Stimulated activated CD4-positive, alpha-beta T cell treated with anti-CD3 and anti-CD28 coated beads, TNF-alpha, amount 100 ng/mL, for 1 hour (primary cell): ENCODE data around the gene IRF8.
"Not testable (repeated sequence)": the region's sequence is repeated elsewhere in the genome, so short reads cannot be mapped to it uniquely, and the experiment has no call there.

ENCODE experiments used
- DNase-seq, 3 donors: peaks; one replicate each; pipeline ENCODE4 v3.0.0-alpha.2; 2020; ENCODE audit warnings: low read depth in 3 of 3, low spot score in 1 of 3

Gene IRF8

GRCh38 chr16:85868495-85868894, 30.5 kb upstream of the IRF8 start:
- no peak for DNase-seq

- no peak for DNase-seq
Observed at GRCh38 chr16:85869206-85869605, 29.8 kb upstream of the IRF8 start.

GRCh38 chr16:85869785-85870558, 29.0 kb upstream of the IRF8 start:
- no peak for DNase-seq

- no peak for DNase-seq
Observed at GRCh38 chr16:85871756-85872155, 27.2 kb upstream of the IRF8 start.

- no peak for DNase-seq
Observed at GRCh38 chr16:85872734-85873133, 26.2 kb upstream of the IRF8 start.

- no peak for DNase-seq
Observed at GRCh38 chr16:85873153-85873552, 25.8 kb upstream of the IRF8 start.

- DNase-seq, result not testable (repeated sequence)
Observed at GRCh38 chr16:85874031-85874430, 24.9 kb upstream of the IRF8 start.

GRCh38 chr16:85878407-85878806, 20.6 kb upstream of the IRF8 start:
- DNase-seq, result no peak

GRCh38 chr16:85878875-85879274, 20.1 kb upstream of the IRF8 start:
- DNase-seq, result no peak

- no peak for DNase-seq
Observed at GRCh38 chr16:85879549-85879948, 19.4 kb upstream of the IRF8 start.

GRCh38 chr16:85879975-85880831, 18.8 kb upstream of the IRF8 start:
- DNase-seq, result no peak

- DNase-seq, result no peak
Observed at GRCh38 chr16:85880861-85881260, 18.1 kb upstream of the IRF8 start.

- no peak for DNase-seq
Observed at GRCh38 chr16:85881436-85881835, 17.5 kb upstream of the IRF8 start.

GRCh38 chr16:85882181-85882810, 16.7 kb upstream of the IRF8 start:
- DNase-seq, result no peak

GRCh38 chr16:85883813-85884212, 15.1 kb upstream of the IRF8 start:
- no peak for DNase-seq

GRCh38 chr16:85884808-85885463, 14.0 kb upstream of the IRF8 start:
- no peak for DNase-seq

GRCh38 chr16:85885537-85885936, 13.4 kb upstream of the IRF8 start:
- DNase-seq, result no peak

- no peak for DNase-seq
Observed at GRCh38 chr16:85888405-85889331, 10.3 kb upstream of the IRF8 start.

GRCh38 chr16:85891033-85891775, 7.8 kb upstream of the IRF8 start:
- no peak for DNase-seq

GRCh38 chr16:85891776-85892166, 7.2 kb upstream of the IRF8 start:
- DNase-seq, result no peak
